Mammary epithelial cell (primary cell): ENCODE data around the gene BCAM.

ENCODE experiments used
- CTCF ChIP-seq, 2 donors: IDR thresholded peaks in 1 of 2; conservative IDR thresholded peaks in 1 of 2; 2 replicates each; pipeline ENCODE4 v1.5.1; 2011 to 2012; ENCODE audit warnings: inconsistent platforms in 2 of 2, low read length in 2 of 2, mild to moderate bottlenecking in 2 of 2, control low read depth in 1 of 2, low read depth in 1 of 2; ENCODE audit not compliant: insufficient read depth in 1 of 2; ENCODE audit errors: extremely low read depth in 1 of 2
- EZH2 ChIP-seq: IDR thresholded peaks from 2 replicates; pipeline ENCODE4 v1.6.1; 2012; ENCODE audit warnings: low read length, inconsistent platforms, borderline replicate concordance

GRCh38 chr19:44785271-44785670, 23.6 kb upstream of the BCAM start:
- TF ChIP-seq CTCF (conservative IDR thresholded peaks at IDR 0.05 in 1 of 2, IDR thresholded peaks at IDR 0.05 in 1 of 2; ENCODE audit: extremely low read depth in 1 of 2, insufficient read depth in 1 of 2, low read depth in 1 of 2, low read length in 2 of 2) (no peak), EZH2 (no peak)
